Measurements from ENCODE around the gene AARS2. TPM values are rescaled to one million over a fixed set of nuclear protein-coding genes. Genes with fewer than 3 reads are reported as not detected.

AARS2 gene
- total RNA-seq, 1 experiment from 2014 or later, result 28.9 TPM

DNA sequence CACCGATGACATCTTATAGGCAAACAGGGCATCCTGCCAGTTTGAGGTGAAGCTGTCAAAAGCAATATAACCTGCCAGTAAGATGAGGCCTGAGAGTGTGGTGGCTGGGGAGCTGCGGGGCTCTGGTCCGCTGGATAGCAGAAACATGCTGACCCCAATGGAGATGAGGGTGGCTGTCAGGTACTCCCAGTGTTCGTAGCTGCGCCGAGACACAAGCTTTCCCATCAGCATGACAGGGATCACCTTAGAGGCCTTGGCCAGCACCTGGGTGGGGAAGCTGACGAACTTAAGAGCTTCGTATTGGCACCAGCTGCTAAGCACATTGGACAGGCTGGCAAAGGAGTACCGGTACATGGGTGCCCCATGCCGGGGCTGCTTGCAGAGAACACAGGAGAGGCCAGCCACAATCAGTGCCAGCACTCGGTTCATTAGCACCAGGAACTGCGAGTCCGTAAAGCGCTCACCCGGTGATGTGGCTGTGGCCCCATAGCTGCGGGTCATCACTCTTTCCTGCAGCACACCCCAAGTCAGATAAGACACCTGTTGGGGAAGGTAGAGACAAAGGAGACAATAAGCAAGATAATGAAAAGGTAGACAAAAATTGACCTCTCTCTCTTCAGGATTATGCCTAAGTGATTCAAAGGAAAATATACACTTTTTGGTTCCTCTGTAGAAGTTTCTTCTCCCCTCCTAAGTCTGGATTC, 57.9 kb downstream of the AARS2 start (continued):
- no peak for TF ChIP-seq IRF1 (CRISPR knock-in tag; IDR thresholded peaks at IDR 0.05)
- peak; percentile 82; the same call in 1 of the 2 replicates for TF ChIP-seq PRRX2 (CRISPR knock-in tag; IDR thresholded peaks at IDR 0.05)
- peak; percentile 85 for TF ChIP-seq ZNF416 (CRISPR knock-in tag; IDR thresholded peaks at IDR 0.05)
- no peak for TF ChIP-seq ATF6 (CRISPR knock-in tag; IDR thresholded peaks at IDR 0.05)
- TF ChIP-seq, protein P1, sequence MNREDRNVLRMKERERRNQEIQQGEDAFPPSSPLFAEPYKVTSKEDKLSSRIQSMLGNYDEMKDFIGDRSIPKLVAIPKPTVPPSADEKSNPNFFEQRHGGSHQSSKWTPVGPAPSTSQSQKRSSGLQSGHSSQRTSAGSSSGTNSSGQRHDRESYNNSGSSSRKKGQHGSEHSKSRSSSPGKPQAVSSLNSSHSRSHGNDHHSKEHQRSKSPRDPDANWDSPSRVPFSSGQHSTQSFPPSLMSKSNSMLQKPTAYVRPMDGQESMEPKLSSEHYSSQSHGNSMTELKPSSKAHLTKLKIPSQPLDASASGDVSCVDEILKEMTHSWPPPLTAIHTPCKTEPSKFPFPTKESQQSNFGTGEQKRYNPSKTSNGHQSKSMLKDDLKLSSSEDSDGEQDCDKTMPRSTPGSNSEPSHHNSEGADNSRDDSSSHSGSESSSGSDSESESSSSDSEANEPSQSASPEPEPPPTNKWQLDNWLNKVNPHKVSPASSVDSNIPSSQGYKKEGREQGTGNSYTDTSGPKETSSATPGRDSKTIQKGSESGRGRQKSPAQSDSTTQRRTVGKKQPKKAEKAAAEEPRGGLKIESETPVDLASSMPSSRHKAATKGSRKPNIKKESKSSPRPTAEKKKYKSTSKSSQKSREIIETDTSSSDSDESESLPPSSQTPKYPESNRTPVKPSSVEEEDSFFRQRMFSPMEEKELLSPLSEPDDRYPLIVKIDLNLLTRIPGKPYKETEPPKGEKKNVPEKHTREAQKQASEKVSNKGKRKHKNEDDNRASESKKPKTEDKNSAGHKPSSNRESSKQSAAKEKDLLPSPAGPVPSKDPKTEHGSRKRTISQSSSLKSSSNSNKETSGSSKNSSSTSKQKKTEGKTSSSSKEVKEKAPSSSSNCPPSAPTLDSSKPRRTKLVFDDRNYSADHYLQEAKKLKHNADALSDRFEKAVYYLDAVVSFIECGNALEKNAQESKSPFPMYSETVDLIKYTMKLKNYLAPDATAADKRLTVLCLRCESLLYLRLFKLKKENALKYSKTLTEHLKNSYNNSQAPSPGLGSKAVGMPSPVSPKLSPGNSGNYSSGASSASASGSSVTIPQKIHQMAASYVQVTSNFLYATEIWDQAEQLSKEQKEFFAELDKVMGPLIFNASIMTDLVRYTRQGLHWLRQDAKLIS (CRISPR knock-in tag; IDR thresholded peaks at IDR 0.05; ENCODE audit: borderline replicate concordance), result no peak
- no peak for TF ChIP-seq HMGA2 (CRISPR knock-in tag; IDR thresholded peaks at IDR 0.05)
- no peak for TF ChIP-seq ZNF219 (CRISPR knock-in tag; IDR thresholded peaks at IDR 0.05; ENCODE audit: borderline replicate concordance)
- TF ChIP-seq, protein P2, sequence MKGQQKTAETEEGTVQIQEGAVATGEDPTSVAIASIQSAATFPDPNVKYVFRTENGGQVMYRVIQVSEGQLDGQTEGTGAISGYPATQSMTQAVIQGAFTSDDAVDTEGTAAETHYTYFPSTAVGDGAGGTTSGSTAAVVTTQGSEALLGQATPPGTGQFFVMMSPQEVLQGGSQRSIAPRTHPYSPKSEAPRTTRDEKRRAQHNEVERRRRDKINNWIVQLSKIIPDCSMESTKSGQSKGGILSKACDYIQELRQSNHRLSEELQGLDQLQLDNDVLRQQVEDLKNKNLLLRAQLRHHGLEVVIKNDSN (CRISPR knock-in tag; IDR thresholded peaks at IDR 0.05), result no peak

- Mint-ChIP-seq H3K9me3 (no peaks in the 10 kb centered on the region), H3K36me3 (peaks cover 64% of the 10 kb centered on the region), H3K27ac (peak overlapping the region; percentile 28; the same call in 1 of the 2 replicates), H3K4me3 (no peak overlapping the region), H3K27me3 (ENCODE audit: low read depth) (no peaks in the 10 kb centered on the region), H3K4me1 (peaks cover 42% of the 10 kb centered on the region)
- ATAC-seq (peak; percentile 2), DNase-seq (ENCODE audit: low spot score) (no peak)
- POLR2A ChIA-PET, result interaction anchor here (1.0 to 3.7 kb wide), 6 partner anchors 7 to 35 kb away, joined by 3 to 83 read pairs (median 4); partner anchors contain the start of genes HSP90AB1, SLC29A1 and TMEM151B
- CTCF ChIA-PET, result interaction anchor here (0.5 to 4.4 kb wide), 12 partner anchors 10 to 176 kb away, joined by 3 to 76 read pairs (median 4); partner anchors contain the start of genes HSP90AB1, MRPL14, TMEM151B and TMEM63B
- TF ChIP-seq ZNF671 (CRISPR knock-in tag; IDR thresholded peaks at IDR 0.05) (peak; percentile 93), ATF1 (CRISPR knock-in tag; IDR thresholded peaks at IDR 0.05) (peak; percentile 64; the same call in 1 of the 2 replicates), NFE2L1 (CRISPR knock-in tag; IDR thresholded peaks at IDR 0.05) (peak; percentile 9; the same call in 1 of the 2 replicates), TEAD4 (CRISPR knock-in tag; IDR thresholded peaks at IDR 0.05) (no peak), ZNF416 (CRISPR knock-in tag; IDR thresholded peaks at IDR 0.05) (peak; percentile 81), ZNF425 (CRISPR knock-in tag; conservative IDR thresholded peaks at IDR 0.05) (peak; percentile 92), ETV6 (CRISPR knock-in tag; IDR thresholded peaks at IDR 0.05) (peak; percentile 71; the same call in 1 of the 2 replicates)
- TF ChIP-seq, protein P3, sequence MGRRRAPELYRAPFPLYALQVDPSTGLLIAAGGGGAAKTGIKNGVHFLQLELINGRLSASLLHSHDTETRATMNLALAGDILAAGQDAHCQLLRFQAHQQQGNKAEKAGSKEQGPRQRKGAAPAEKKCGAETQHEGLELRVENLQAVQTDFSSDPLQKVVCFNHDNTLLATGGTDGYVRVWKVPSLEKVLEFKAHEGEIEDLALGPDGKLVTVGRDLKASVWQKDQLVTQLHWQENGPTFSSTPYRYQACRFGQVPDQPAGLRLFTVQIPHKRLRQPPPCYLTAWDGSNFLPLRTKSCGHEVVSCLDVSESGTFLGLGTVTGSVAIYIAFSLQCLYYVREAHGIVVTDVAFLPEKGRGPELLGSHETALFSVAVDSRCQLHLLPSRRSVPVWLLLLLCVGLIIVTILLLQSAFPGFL (CRISPR knock-in tag; IDR thresholded peaks at IDR 0.05; ENCODE audit: borderline replicate concordance), result 0 out of 2 replicates have a peak, but pooled peaks have one; percentile 38
- TF ChIP-seq, protein P4, sequence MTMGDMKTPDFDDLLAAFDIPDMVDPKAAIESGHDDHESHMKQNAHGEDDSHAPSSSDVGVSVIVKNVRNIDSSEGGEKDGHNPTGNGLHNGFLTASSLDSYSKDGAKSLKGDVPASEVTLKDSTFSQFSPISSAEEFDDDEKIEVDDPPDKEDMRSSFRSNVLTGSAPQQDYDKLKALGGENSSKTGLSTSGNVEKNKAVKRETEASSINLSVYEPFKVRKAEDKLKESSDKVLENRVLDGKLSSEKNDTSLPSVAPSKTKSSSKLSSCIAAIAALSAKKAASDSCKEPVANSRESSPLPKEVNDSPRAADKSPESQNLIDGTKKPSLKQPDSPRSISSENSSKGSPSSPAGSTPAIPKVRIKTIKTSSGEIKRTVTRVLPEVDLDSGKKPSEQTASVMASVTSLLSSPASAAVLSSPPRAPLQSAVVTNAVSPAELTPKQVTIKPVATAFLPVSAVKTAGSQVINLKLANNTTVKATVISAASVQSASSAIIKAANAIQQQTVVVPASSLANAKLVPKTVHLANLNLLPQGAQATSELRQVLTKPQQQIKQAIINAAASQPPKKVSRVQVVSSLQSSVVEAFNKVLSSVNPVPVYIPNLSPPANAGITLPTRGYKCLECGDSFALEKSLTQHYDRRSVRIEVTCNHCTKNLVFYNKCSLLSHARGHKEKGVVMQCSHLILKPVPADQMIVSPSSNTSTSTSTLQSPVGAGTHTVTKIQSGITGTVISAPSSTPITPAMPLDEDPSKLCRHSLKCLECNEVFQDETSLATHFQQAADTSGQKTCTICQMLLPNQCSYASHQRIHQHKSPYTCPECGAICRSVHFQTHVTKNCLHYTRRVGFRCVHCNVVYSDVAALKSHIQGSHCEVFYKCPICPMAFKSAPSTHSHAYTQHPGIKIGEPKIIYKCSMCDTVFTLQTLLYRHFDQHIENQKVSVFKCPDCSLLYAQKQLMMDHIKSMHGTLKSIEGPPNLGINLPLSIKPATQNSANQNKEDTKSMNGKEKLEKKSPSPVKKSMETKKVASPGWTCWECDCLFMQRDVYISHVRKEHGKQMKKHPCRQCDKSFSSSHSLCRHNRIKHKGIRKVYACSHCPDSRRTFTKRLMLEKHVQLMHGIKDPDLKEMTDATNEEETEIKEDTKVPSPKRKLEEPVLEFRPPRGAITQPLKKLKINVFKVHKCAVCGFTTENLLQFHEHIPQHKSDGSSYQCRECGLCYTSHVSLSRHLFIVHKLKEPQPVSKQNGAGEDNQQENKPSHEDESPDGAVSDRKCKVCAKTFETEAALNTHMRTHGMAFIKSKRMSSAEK (CRISPR knock-in tag; IDR thresholded peaks at IDR 0.05; ENCODE audit: borderline replicate concordance), result peak; percentile 65
Observed at GRCh38 chr6:44254191-44255104, 58.7 kb downstream of the AARS2 start.
